HG03565 (cell line): ENCODE results near the gene ARHGEF40.

Experiments used
- ATAC-seq: cut with Tn5 transposase; IDR thresholded peaks from one replicate; pipeline ENCODE4 v1.9.1; 2021; ENCODE audit warnings: mild to moderate bottlenecking, moderate library complexity; ENCODE audit not compliant: unreplicated experiment

The ARHGEF40 gene

GRCh38 chr14:21070083-21070609, at the start of gene ARHGEF40:
Gene ARHGEF40 (plus strand): TSS chr14:21070304. CDS start chr14:21070397, 93 bp downstream.
- no peak for ATAC-seq

- no peak for ATAC-seq
Observed at GRCh38 chr14:21020977-21021545, 49.0 kb upstream of the ARHGEF40 start.

- no peak for ATAC-seq
Observed at GRCh38 chr14:21022686-21023085, 47.4 kb upstream of the ARHGEF40 start.

GRCh38 chr14:21023174-21023573, 46.9 kb upstream of the ARHGEF40 start:
- ATAC-seq: no peak

- ATAC-seq: no peak
Observed at GRCh38 chr14:21023817-21024584, 46.1 kb upstream of the ARHGEF40 start.

- no peak for ATAC-seq
Observed at GRCh38 chr14:21024585-21025370, 45.3 kb upstream of the ARHGEF40 start, which contains the start of gene NDRG2. Gene NDRG2 (minus strand): TSS chr14:21025061. CDS start chr14:21023315, 1,746 bp downstream.

- no peak for ATAC-seq
Observed at GRCh38 chr14:21025371-21026273, 44.5 kb upstream of the ARHGEF40 start.

- no peak for ATAC-seq
Observed at GRCh38 chr14:21026274-21026987, 43.7 kb upstream of the ARHGEF40 start.

GRCh38 chr14:21026988-21027315, 43.2 kb upstream of the ARHGEF40 start:
- no peak for ATAC-seq

- no peak for ATAC-seq
Observed at GRCh38 chr14:21029917-21030316, 40.2 kb upstream of the ARHGEF40 start, which contains the start of gene TPPP2. Gene TPPP2 (plus strand): TSS chr14:21030217. CDS start chr14:21030582, 365 bp downstream.

GRCh38 chr14:21030531-21030930, 39.6 kb upstream of the ARHGEF40 start:
- no peak for ATAC-seq

- ATAC-seq: no peak
Observed at GRCh38 chr14:21032326-21033132, 37.6 kb upstream of the ARHGEF40 start.

- no peak for ATAC-seq
Observed at GRCh38 chr14:21033133-21033698, 36.9 kb upstream of the ARHGEF40 start.

- ATAC-seq: no peak
Observed at GRCh38 chr14:21034707-21035106, 35.4 kb upstream of the ARHGEF40 start, which contains the start of gene RNASE13. Gene RNASE13 (minus strand): TSS chr14:21034807. CDS start chr14:21034288, 519 bp downstream.

GRCh38 chr14:21036751-21037150, 33.4 kb upstream of the ARHGEF40 start:
- no peak for ATAC-seq

GRCh38 chr14:21037156-21037555, 32.9 kb upstream of the ARHGEF40 start:
- ATAC-seq: no peak

GRCh38 chr14:21038441-21039422, 31.4 kb upstream of the ARHGEF40 start:
- ATAC-seq: no peak
